Measurements from ENCODE around the gene FEM1C. TPM values are rescaled to one million over a fixed set of nuclear protein-coding genes. Genes with fewer than 3 reads are reported as not detected.

FEM1C gene
- total RNA-seq, 4 donors from 2014 or later: 5.8 to 46.0 (median 40.0) TPM

GRCh38 chr5:115568668-115569067 is 24.1 kb upstream of the FEM1C start:
- H3K4me1 ChIP-seq: no peaks in the 10 kb centered on the region
- in situ Hi-C loops (cut with MboI; ENCODE audit: low pct_ligation_motif_present in 1 of 4, low pct_unique_long_range_greater_than_20kb in 1 of 4, low sequenced_read_pairs in 3 of 4): no loop called here
- DNase-seq: no peak
- H3K27ac ChIP-seq: no peak overlapping the region
- no peak overlapping the region for H3K4me3 ChIP-seq
- TF ChIP-seq POLR2AphosphoS5 (IDR thresholded peaks at IDR 0.05): no peak
- no peak for TF ChIP-seq CTCF (IDR thresholded peaks at IDR 0.05)
- no peak for TF ChIP-seq POLR2A (IDR thresholded peaks at IDR 0.05)
- TF ChIP-seq EP300 (IDR thresholded peaks at IDR 0.05; ENCODE audit: low read depth): no peak
- no peaks in the 10 kb centered on the region for H3K27me3 ChIP-seq
- intact Hi-C loops (cut with DNase I; ENCODE audit: low total_unique reads): no loop called here
- 50 to 76% methylated on average over 1 of the region's 1 CpG for WGBS, 2 donors (ENCODE audit: low coverage in 1 of 2)
- no peaks in the 10 kb centered on the region for H3K9me3 ChIP-seq
- H3K36me3 ChIP-seq: no peaks in the 10 kb centered on the region

DNA sequence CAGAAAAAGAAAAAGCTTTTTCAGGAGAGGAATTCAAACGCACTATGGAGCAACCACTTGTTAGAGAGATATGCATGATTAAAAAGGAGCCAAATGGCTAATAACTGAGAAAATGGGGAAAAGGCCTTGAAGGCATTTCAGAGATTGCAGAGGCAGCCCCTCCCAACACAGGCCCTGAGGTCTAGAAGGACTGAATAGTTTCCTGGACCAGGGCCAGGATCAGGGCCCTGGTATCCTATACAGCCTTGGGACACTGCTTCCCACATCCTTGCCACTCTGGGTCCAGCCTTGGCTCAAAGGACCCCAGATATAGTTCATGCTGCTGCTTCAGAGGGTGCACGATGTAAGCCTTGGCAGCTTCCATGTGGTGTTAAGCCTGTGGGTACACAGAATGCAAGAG is 20.7 kb upstream of the FEM1C start:
- 80 to 91% methylated on average over 1 to 2 of the region's 2 CpGs for WGBS, 2 donors (ENCODE audit: low coverage in 1 of 2)
- in situ Hi-C loops (cut with MboI; ENCODE audit: low pct_ligation_motif_present in 1 of 4, low pct_unique_long_range_greater_than_20kb in 1 of 4, low sequenced_read_pairs in 3 of 4): no loop called here
- H3K36me3 ChIP-seq: no peaks in the 10 kb centered on the region

DNA sequence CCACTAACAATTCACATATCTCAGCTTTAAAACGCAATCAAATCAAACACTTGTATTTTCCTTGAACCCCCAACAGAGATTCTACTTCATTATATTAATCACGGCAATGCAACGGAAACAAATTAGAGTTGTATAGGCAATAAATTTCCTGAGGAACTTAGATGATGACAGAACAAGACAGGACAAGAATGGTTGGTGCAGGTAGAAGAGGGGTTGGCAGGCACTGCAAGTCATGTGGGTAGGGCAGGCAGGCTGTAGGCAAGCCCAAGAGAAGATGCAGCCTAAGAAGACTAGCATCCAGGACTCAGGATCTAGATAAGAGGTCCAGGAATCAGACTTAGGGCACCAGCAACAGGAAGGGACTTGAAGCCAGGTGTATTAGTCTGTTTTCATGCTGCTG is 16.6 kb upstream of the FEM1C start:
- intact Hi-C loops (cut with DNase I; ENCODE audit: low total_unique reads) (no loop called here), in situ Hi-C loops (cut with MboI; ENCODE audit: low pct_ligation_motif_present in 1 of 4, low pct_unique_long_range_greater_than_20kb in 1 of 4, low sequenced_read_pairs in 3 of 4) (no loop called here)
- DNase-seq: no peak
- 95 to 98% methylated on average over 3 of the region's 3 CpGs for WGBS, 2 donors (ENCODE audit: low coverage in 1 of 2)
- no peak overlapping the region for H3K4me3 ChIP-seq
- H3K27me3 ChIP-seq: no peaks in the 10 kb centered on the region
- TF ChIP-seq CTCF (IDR thresholded peaks at IDR 0.05) (no peak), EP300 (IDR thresholded peaks at IDR 0.05; ENCODE audit: low read depth) (no peak), POLR2AphosphoS5 (IDR thresholded peaks at IDR 0.05) (no peak), POLR2A (IDR thresholded peaks at IDR 0.05) (no peak)
- H3K36me3 ChIP-seq: no peaks in the 10 kb centered on the region
- H3K9me3 ChIP-seq: no peaks in the 10 kb centered on the region
- H3K27ac ChIP-seq: no peak overlapping the region
- peaks cover 0 to 13% (median 5%) of the 10 kb centered on the region in 4 donors for H3K4me1 ChIP-seq

More for the DNA sequence above, 20.7 kb upstream of the FEM1C start:
- H3K9me3 ChIP-seq: no peaks in the 10 kb centered on the region
- no peak overlapping the region for H3K27ac ChIP-seq
- H3K27me3 ChIP-seq: no peaks in the 10 kb centered on the region
- DNase-seq: no peak
- H3K4me1 ChIP-seq: no peaks in the 10 kb centered on the region
- TF ChIP-seq EP300 (IDR thresholded peaks at IDR 0.05; ENCODE audit: low read depth) (no peak), CTCF (IDR thresholded peaks at IDR 0.05) (no peak), POLR2AphosphoS5 (IDR thresholded peaks at IDR 0.05) (no peak)
- intact Hi-C loops (cut with DNase I; ENCODE audit: low total_unique reads): no loop called here
- H3K4me3 ChIP-seq: no peak overlapping the region

DNA sequence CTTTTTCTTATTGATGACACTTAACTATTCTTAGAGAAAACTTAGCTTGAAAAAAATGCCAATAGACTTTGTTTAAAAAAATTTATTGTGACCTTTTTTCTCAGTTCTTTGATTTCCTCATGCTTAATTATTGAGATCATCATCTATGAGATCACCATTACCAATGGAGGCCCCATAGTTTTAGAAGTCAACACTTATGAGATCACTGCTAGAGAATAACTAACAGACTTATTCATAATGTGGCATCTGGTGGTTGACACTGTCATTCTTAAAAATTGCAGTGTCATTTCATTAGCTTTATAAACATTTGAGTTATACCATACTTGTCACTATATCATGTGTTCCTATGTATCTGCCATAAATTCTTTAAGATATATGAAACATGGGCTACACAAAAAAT is 14.9 kb upstream of the FEM1C start:
- TF ChIP-seq POLR2AphosphoS5 (IDR thresholded peaks at IDR 0.05): no peak
- no peak for TF ChIP-seq CTCF (IDR thresholded peaks at IDR 0.05)
- TF ChIP-seq POLR2A (IDR thresholded peaks at IDR 0.05): no peak

More for the DNA sequence above, 14.9 kb upstream of the FEM1C start:
- peaks cover 0 to 13% (median 5%) of the 10 kb centered on the region in 4 donors for H3K4me1 ChIP-seq
- no peak for DNase-seq
- H3K9me3 ChIP-seq: no peaks in the 10 kb centered on the region
- intact Hi-C loops (cut with DNase I; ENCODE audit: low total_unique reads) (no loop called here), in situ Hi-C loops (cut with MboI; ENCODE audit: low pct_ligation_motif_present in 1 of 4, low pct_unique_long_range_greater_than_20kb in 1 of 4, low sequenced_read_pairs in 3 of 4) (no loop called here)
- no peaks in the 10 kb centered on the region for H3K36me3 ChIP-seq
- H3K4me3 ChIP-seq: no peak overlapping the region
- H3K27me3 ChIP-seq: no peaks in the 10 kb centered on the region
- H3K27ac ChIP-seq: no peak overlapping the region
